Cerebellar cortex (tissue), 1 donor: ENCODE measurements around the gene CEP55.
"Not testable (repeated sequence)": the region's sequence is repeated elsewhere in the genome, so short reads cannot be mapped to it uniquely, and the experiment has no call there.

Experiments
- DNase-seq: peaks from one replicate; pipeline ENCODE4 v3.0.0-alpha.2; 2015; ENCODE audit warnings: low spot score

The CEP55 gene

DNA sequence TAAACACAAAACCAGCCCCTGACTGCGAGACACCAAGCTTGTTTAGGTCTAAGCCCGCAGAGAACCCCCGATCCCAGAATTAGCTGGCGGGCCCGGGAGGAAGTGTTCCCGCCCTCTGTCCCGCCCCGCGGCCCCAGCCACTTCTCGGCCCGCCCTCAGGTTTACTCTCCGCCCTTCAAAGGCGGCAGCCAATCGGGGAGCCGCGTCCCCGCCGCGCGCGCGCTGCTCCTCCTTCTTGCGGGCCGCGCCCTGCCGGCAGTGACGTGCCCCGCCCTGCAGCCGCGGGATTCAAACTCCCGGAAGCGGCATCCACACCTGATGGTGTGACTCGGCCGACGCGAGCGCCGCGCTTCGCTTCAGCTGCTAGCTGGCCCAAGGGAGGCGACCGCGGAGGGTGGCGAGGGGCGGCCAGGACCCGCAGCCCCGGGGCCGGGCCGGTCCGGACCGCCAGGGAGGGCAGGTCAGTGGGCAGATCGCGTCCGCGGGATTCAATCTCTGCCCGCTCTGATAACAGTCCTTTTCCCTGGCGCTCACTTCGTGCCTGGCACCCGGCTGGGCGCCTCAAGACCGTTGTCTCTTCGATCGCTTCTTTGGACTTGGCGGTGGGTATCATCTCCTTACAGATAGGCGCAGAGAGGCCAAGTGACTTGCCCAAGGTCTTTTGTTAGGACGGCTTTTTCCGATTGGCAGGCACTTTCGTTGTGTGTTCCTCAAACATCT lies at the start of gene CEP55:
TSS of gene CEP55 (plus strand) at position 291 of the 720 bp plus-strand sequence. CDS start 3,440 bp downstream, outside the sequence.
- peak; percentile 87 for DNase-seq

DNA sequence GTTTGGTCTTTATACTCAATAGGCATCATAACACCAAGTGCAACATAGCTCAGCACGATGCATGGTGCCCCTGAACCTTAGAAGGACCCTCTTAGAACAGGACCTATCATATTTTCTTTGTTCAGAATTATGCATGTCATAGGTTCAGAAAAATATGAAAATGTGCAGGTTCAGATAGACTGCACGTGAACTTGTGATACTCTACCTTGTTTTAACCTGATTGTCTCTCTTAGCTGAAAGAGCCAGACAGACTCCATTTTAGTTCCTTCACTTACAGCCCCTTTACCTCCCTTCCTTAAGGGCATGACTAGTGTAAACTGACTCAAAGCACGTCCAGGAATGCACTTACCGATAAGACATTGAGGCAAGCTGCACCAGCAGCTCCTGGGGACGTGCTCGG lies 49.4 kb upstream of the CEP55 start:
- no peak for DNase-seq

DNA sequence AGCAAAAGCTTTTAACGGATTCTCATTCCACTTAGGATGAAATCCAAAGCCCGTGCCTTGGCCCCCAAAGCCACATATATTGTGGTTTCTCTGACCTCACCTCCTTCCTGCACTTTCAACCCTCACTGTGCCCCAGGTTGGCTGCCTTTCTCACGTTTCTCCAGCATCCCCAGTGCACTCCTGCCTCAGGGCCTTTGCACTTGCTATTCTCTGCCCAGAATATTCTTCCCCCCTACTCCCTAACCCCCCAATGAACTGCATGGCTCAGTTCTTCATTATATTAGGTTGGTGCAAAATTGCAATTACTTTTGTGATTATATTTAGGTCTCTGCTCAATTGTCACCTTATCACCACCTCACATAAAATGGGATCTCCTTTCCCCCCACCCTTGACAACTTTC lies 48.4 kb upstream of the CEP55 start:
- no peak for DNase-seq

DNA sequence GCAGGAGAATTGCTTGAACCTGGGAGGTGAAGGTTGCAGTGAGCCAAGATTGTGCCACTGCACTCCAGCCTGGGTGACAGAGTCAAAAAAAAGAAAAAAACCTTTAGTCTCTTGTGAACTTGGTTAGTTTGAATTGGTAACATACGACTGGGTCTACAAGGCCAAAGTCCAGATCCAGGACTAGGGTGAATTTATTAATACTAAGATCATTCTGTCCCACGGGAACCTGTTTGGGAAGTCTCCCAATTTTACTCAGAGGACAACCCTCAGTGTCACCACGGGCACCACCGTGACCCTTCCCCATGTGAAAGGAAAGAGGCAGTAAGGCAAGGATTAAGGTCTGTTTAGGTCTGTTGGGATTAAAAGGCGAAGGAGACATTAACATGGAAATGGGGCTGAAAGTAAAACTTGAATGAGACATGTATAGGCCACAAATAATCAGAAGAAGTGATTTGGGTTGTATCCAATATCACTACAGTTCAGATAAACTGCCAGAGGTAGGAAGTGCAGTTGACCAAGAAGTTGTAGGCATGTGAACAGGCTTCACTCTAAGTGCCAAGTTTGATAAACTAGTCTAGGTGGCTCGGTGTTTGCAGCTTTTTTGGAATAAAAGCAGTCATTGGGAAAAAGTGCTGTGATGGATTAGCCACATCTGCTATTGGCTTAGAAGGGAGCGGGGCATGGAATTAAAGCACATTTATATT lies 45.0 kb upstream of the CEP55 start:
- no peak for DNase-seq

DNA sequence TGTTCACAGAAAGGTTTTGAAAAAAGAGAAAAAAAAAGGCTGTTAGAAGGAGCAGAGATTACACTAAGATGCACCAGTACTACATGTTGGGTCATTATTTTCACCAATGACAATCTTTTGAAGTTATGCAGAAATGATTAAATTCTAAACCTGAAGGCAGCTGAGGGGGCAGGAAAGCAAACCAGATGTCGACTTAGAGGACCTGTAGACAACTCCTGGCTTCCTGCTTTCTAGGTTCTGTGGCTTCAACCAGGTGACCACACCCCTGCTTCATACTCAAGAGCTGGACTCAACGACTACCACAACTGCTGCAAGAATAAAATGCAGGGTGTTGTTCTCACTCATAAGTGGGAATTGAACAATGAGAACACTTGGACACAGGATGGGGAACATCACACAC lies 44.3 kb upstream of the CEP55 start:
- no peak for DNase-seq

DNA sequence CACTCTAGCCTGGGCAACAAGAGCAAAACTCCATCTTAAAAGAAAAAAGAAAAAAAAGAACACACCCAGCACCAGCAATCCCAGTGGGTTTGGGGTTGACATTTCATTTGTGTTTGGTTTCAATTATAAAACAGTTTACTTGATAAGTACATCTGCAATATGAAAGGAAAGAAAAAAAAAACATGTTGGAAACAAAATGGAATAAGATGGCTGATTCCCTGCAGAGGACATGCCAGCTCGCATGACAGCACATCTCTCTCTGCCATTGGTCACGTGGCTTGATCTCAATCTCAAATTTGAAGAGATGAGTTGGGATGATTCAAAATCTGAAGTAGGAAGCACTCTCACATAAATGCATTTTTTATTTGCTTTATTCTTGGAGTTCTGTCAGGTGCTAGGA lies 42.3 kb upstream of the CEP55 start:
- no peak for DNase-seq

DNA sequence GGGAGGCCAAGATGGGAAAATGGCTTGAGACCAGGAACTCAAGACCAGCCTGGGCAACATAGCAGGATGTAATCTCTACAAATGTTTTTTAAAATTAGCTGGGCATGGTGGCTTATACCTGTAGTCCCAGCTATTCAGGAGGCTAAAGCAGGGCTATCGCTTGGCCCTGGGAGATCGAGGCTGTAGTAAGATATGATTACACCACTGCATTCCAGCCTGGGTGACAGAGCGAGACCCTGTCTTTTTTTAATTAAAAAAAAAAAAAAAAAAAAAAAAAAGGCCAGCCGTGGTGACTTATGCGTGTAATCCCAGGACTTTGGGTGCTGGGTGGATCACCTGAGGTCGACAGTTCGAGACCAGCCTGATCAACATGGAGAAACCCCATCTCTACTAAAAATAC lies 41.7 kb upstream of the CEP55 start:
- no peak for DNase-seq

DNA sequence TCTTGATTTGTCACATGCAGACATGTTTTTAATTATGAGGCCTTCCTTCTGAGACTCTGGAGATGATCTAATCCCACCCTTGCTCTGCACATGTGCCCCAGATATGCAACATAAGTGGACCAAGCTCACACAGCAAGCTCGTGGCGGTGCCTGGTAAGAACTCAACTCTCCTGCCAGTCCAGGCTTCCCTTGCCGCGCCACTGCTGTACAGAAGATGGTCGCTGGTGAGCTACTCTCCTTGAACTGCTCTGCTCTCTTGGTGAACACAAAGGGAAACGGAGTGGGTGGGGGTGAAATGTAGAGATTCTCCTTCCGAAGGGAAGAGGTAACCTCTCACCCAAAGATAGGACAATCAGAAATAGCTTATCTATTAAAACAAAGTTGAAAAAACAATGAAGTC lies 39.9 kb upstream of the CEP55 start:
- no peak for DNase-seq

DNA sequence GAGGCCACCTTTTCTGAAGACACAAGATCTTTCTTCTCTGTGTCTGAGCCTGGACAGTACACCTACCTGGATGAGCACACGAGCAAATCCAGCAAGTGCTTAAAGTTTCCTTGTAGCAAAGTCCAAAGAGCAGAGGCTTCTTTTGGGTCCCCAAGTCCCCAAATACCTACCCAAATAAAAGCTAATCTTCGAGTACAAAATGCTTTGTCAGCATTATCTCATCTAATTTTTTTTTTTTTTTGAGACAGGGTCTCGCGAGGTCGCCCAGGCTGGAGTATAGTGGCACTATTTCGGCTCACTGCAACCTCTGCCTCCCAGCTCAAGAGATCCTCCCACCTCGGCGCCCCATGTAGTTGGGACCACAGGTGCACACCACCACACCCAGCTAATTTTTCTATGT lies 38.9 kb upstream of the CEP55 start:
- no peak for DNase-seq

DNA sequence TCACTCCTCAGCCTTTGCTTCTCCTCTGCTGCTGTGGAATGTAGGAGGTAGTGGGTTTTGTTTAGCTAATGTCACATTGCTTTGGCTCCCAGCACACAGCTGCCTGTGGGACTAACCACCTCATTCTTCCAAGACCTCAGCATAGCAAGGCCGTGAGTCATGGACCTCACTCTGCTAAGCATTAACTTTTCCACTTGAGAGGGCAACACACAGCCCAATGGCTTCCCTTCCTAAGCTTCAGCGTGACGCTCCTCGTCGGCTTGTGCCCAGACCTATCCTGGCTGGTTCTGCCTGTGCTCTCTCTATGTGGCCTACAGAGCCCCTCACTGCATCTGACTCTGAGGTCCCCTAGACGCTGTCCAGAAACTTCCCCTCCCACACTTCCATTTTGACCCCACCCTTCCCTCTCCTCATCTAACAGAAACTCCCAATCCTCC lies 37.6 kb upstream of the CEP55 start:
- peak; percentile 90 for DNase-seq

DNA sequence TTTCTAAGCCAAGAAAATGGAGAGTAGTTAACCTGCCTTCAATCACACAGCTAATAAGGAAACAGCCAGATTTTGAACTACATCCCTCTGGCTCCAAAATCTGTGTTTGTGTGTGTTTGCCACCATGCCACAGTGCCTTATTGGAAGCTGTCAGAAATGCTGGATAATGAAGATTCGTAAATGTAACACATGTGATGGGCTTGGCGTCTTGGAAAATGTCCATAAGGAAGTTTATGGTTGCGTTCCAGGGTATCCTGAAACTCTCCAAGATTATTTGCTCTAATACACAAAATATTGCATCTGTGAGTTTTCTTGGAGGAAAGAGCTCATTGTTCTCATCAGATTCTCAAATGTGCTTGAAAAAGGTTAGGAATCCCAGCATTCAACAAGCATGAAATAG lies 36.9 kb upstream of the CEP55 start:
- no peak for DNase-seq

DNA sequence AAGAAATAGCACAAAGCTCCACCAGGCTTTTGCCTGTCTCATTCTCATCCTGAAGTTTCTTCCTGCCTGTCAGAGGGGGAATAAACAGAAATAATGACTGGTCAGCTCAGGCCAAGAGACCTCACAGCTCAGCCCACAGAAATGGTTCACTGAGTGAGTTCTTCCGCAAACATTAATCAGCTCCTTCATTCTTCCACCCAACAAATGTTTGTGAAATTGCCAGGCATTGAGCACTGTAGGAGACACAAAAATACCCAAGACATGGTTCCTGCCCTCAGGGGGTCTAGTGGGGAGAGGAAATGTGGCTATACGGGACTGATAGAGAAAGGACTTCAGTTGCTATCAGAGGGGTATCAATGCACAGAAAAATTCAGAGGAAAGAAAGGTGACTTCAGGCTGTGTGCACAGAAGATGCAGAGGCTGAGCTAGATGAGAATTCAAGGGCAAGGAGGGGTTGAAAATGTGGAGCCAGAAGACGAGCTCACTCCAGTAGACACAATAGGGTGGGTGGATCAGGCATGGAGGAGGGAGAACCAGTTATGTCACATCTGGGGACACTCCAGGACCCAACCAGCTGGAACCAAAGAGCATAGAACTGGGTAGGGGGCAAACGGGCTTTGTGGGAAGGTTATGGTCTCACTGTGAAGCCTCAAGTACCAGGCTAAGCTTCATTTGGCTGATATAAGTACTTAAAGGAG lies 35.2 kb upstream of the CEP55 start:
- no peak for DNase-seq

DNA sequence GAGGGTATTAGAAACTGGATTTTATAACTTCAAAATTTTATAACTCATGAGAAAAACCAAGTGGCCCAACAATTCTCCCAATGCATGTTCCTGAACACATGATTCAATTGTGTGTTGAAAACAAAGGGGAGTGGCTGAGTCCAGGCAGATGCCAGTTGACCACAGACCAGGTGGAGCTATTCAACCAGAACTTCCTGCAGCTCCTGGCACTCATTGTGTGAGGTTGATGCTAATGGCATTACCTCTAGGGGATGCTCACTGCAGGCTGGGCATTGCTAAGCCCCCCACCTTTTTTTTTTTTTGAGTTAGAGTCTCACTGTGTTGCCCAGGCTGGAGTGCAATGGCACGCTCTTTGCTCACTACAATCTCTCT lies 34.6 kb upstream of the CEP55 start:
- no peak for DNase-seq

DNA sequence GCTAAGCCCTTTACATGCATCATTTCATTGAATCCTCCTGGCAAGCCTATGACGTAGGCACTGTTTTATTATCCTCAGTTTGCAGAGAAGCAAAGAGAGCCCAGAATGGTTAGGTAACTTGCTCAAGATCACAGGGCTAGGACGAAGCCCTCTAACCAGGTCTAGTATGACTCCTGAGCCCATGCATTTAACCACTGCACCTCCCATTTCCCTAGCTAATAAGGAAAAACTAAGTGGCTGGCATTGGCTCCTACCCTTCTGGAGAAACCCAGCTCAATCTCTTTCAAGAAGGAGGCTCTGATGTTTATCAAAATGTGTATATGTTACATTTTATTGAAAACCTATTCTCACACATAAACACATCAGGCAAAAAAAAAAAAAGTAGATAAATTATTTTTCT lies 34.0 kb upstream of the CEP55 start:
- no peak for DNase-seq

DNA sequence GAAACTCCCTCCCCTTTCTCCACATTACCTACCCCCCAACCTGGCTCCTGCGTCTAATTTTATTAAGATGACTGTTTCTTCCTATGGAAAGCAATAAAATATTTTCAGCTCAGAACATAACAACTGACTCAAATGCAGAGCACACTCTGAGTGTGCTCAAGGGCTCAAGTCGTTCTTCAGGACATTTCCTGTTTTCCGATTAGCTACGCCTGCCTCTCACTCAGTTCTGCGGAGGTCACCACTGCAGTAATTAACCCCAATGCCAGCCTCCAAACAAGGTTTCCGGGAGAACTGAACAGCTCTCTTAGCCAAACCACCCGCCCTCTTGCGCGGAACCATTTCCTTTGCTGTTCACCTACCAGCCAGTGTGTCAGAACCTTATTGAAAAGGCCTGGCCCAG lies 33.5 kb upstream of the CEP55 start:
- no peak for DNase-seq

DNA sequence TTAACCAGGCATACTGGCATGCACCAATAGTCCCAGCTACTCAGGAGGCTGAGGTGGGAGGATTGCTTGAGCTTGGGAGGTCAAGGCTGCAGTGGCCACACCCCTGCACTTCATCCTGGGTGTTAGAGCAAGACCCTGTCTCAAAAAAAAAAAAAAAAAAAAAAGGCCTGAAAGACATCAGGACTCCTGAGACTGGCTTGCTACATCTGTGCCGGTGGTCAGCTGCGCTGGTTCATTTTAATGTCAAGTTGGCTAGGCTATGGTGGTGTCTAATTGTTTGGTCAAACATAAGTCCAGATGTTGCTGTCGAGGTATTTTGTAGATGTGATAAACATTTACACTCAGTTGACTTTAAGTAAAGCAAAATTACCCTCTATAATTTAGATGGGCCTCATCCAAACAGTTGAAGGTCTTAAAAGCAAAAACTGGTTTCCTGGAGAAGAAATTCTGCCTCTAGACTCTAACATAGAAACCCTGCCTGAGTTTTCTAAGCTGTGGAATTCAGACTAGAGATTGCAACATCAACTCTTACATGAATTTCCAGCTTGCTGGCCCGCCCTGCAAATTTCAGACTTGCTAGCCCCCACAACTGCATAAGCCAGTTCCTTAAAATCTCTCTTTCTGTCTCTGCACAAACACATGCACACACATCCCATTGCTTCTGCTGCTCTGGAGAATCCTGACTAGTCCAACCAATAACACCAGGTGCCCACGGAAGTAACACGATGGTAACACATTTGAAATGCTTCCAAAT lies 32.5 kb upstream of the CEP55 start:
- DNase-seq, result no peak

DNA sequence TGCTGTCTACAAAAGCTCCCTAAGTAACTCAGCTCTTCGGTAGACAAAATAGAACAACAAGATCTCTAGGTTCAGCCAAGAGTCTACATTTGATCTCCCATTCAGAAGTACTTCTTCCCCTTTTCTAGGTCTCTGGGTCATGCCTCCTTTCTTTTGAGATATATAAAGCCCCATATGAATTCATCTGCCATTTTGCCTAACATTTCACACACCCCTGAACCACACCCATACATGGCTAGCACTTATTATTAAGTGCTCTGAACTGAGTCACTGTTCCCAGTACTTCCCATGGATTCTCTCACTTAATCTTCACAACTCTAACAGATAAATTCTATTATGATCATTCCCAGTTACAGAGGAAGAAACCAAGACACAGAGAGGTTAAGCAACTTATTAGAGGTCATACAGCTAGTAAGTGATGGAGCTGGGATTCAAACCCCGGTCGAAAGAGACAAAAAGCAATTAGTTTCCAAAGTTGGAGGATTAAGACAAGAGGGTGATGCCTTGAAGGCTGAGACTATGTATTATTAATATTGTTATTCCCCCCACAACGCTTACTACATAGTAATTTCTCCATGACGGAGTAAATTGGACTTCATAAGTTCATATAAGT lies 31.5 kb upstream of the CEP55 start:
- DNase-seq, result no peak

DNA sequence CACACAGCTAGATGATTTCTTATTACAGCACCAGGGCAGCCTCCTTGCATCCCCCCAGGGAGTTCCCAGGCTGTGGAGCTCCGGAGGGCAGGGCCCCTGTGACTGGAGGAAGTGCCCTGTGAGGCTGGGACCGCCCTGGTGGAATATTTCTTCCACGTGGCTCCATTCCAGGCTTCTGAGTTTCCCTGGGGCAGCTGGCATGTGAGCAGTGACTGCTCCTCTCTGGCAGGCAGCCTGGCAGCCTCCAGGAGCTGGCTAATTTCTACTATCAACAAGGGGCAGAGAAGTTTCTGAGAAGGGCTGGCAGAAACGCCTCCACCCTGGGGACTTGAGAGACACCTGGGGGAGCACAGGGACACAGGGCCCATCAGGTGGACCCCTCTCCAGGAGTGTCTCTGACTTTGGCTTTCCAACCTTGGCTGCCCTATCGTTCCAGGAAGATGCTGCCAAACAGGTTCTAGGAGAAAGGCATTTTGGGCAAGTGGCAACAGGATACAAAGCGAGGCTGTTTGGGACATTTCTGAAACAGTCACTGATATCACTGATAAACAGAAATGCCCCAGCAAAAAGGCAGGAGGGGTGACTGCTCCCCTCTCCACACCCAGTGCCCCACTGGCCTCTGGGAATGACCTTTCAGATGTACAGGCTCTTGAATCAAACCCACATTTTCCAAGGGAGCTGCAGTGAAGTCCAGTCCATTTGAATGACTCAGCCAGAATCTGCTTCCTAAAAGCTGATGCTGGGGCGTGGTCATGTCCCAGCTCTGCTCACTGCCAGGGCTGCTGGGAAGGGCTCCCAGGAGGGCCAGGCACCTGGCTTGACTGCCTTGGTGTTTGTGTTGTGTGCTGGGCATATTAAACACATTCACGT lies 30.4 kb upstream of the CEP55 start:
- peak; percentile 50 for DNase-seq

DNA sequence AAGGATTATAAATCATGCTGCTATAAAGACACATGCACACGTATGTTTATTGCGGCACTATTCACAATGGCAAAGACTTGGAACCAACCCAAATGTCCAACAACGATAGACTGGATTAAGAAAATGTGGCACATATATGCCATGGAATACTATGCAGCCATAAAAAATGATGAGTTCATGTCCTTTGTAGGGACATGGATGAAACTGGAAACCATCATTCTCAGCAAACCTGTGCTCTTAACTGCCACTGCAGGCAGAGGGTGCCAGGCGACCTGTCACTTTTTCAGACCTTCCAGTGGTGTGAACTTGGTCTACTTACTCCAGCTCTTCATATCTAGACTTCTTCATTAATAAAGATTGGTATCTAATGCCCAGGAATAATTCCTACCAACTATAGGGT lies 28.8 kb upstream of the CEP55 start:
- not testable (repeated sequence) for DNase-seq

DNA sequence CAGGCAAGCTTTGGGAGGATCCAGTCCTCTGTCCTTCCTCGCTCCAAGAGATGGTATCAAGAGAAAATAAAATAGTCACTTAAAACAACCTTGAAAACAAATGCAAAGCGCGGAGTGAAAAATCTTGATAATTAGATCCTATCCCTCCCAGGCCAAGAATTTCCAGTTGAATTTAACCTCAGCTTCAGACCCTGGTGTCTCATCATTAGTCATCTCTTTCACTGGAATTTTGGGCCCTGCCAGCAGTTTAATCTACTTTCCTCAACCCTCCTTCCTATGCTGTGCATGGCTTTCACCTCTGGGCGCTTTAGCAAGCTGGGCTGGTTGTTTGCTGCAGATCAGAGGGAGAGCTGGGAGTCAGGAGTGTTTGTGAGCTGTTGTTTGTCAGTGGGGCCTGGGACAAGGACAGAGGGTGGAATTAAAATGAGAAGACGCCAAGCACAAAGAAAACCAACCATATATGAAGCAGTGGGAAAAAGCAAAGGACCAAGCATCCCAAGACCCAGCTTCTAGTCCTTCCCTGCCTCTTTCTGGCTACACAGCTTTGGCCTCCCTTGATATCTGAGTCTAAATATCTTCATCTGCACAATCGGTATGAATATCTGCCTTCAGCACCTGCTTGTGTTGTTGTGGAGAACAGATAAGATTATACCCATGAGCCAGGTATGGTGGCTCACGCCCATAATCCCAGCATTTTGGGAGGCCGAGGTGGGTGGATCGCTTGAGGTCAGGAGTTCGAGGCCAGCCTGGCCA lies 27.8 kb upstream of the CEP55 start:
- DNase-seq, result no peak
